ENCODE measurements around the gene BEST1.
"Not testable (repeated sequence)": the region's sequence is repeated elsewhere in the genome, so short reads cannot be mapped to it uniquely, and the experiment has no call there.

Gene BEST1

DNA sequence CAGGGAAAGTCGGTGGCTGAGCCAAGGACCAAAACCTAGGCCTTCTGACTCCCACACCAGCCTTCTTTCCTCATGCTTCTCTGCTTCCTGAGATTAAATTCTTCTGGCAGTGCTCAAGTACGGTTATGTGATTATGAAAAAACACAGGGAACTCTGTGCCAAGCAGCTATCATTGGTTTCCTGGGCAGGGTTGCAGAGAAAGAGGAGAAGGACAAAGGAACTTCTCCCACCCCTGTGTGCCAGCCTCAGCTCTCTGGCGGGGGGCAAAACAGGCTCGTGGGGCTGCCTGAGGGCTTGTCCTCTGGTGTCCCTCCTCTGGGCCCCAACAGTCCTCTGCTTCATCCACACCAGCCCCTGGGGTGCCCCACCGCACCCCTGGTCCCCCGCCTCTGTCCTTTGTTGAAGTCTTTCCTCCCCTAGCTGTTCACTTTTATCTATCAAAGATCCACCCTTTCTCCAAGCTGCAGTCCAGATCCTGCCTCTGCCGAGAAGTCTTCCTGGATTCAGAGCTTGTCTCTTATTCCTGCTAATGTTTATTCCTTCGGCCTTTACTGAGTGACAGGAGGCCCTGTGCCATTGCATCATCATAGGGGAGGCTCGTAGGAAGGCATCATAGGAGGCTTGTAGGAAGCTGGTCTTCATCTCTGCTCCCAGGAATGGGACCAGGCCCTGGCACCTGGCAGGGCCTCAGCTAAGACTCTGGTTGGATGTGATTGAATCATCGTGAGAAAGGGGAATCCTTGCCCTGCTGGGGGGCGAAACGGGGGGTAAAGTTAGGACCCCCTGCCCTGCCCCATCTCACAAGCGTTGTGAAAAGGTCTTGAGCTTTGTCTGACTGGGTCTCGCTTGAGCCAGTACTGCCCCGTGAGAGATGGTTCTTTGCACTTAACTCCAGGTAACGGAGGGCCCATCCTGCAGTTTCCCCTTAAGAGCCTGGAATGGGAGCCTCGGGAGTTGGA lies 28.8 kb downstream of the BEST1 start:
- peak; percentile 69 for DNase-seq (ENCODE audit: low read depth)

DNA sequence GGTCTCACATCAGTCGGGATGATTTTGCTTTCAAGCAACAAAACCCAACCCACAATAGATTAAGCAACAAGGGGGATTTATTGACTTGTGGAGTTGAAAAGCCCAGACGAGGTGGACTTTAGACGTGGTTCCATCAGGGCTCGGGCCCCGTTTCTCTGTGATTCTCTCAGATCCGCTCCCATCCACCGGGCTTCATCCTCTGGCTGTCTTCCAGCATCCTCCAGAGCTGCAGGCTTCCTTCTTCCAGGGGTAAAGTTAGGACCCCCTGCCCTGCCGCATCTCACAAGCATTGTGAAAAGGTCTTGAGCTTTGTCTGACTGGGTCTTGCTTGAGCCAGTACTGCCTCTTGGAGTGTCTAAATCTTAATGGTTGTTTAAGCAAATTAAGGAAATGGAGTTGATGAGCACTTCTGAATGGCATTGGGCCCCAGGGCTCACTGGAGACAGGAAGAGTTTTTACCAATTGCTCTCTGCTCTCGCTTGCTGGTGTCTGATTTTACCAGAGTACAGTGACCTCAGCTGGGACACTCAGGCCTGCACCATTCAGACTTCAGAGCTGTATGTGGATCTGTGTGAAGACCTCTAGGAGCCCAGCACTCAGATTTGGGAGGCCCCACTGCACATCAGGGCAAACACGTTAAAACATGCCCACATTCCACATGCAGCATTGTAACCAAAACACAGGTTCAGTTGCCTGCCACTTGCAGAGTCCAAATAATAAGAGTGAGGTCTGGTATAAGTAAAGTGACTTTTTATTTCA lies 30.8 kb downstream of the BEST1 start:
- DNase-seq (ENCODE audit: low read depth), result no peak

DNA sequence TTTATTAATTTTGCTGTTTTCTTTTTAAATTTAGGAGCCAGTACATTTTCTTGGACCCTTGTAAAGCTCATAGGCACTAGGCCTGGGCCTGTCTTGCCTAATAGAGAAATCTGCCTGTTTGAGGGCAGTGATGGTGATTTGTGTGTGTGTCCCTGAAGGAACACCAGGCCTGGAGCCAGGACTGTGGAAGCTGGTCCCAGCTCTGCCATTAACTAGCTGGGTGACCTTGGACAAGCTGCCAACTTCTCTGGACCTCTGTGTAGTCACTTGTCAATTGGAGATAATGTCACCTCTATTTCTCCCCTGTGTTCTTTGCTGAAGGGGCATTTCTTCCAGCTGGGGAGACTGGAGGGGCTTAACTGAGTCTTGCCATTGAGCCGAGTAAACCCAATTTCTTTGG lies 33.3 kb downstream of the BEST1 start:
- no peak for DNase-seq (ENCODE audit: low read depth)

DNA sequence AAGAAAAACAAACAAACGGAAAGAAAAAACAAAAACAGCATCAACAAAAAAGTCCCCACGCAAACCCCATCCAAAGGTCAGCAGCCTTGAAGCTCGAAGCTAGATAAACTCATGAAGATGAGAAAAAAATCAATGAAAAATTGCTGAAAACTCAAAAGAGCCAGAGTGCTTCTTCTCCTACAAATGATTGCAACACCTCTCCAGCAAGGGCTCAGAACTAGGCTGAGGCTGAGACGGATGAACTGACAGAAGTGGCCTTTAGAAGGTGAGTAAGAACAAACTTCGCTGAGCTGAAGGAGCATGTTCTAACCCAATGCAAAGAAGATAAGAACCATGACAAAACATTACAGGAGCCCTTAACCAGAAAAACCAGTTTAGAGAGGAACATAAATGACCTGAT lies 35.7 kb downstream of the BEST1 start:
- no peak for DNase-seq (ENCODE audit: low read depth)

DNA sequence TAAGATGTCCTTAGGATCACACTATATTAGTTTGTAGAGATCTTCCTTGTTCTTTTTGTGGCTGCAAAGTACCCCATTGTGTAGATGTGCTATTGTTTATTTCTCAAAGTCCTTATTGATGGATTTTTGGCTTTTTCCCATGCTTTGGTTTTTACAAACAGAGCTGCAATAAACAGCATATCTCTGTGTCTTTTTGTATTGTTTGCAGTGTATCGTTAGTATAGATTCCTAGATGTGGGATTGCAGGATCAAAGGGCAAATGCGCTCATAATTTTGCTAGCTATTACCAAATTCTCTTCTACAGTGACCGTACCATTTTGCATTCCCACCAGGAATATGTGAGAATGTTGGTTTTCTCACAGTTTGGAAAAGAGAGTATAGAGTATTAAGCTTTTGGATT lies 44.8 kb downstream of the BEST1 start:
- no peak for DNase-seq (ENCODE audit: low read depth)

DNA sequence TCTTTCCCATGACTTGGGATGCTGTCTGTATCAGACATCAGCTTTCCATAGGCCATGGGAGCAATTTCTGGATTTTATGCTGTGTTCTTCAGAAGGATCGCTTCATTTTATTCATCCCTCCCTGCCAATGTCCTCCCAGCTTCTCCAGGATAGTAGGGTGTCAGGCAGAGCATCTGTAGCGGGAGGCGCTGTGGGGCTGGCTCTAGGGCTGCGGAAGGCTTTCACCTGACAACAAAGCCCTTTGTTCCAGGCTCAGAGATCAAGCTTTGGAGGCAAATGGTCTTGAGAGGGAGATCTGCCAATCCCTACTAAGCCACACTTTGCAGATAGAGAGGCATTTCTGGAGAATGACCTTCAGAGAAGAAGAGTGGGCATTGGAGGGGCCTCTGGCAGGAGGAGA lies 46.8 kb downstream of the BEST1 start:
- no peak for DNase-seq (ENCODE audit: low read depth)

DNA sequence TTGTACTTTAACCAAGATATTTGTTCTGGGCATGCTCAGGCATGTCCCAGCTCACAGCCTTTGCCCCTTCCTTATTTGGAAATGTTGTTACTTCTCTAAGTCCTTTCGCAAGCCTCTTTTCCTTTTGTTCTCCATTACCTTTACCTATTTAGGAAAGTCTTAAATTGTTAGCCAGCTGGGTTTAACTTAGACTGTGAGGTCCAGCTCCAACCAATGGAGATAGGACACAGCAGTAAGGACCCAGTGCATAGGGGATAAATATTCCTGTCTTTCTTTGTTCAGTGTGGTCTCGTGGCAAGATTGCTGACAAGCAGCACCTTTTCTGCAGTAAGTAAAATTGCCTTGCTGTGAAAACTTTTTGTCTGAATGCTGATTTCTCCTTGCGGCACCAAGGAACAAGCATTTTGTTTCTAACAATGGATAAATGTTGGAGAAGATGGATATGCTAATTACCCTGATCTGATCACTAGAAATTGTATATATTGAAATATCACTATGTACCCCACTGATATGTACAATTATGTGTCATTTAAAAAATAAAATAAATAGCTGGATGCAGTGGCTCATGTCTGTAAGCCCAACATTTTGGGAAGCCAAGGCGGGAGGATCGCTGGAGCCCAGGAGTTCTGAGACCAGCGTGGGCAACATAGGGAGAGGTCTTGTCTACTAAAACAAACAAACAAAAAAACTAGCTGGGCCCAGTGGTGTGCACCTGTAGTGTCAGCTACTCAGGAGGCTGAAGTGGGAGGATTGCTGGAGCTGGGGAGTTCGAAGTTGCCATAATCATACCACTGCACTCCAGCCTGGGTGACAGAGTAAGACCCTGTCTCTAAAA lies 49.2 kb downstream of the BEST1 start:
- peak; percentile 47 for DNase-seq (ENCODE audit: low read depth)

DNA sequence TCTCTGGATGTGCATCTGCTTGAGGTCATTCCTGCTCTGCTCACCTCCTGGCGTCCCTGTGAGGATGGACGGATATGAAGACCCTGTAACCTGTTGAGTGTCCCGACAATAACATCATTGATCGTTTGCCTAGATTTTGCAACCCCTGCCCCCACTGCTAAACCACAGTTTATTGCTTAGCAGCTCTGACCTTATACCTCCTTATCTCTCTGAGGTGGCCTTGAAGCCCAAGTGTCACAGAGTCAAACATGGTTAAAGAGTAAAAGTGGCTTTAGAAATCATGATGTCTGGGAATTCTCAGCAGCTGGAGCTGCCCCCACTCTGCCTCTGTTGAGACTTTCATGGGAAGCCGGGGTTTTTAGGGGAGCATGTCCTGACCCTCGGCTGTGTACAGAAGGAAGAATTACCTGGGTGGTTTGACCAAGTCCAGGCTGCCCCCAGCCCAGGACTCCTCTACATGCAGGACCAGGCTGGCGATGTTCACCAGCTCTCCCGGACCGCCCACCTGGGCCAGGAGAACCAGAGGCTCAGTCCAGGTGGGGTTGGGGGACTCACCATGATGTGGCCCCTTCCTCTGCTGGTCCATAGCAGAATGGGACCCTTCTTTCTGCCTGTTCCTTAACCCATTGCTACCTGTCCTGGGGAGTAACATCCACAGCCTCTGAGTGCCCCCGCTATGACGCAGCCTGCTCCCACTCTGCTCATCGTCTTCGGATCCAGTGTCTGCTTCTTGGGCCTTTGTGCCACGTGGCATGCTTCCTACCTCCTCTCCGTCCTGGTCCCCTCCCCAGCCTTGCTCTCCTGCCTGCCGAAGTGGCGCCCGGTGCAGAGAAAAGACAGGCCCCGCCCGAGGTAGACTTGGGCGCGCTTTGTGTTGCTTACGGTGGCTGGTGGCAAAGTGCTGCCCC lies 50.6 kb downstream of the BEST1 start:
- DNase-seq (ENCODE audit: low read depth), result no peak

DNA sequence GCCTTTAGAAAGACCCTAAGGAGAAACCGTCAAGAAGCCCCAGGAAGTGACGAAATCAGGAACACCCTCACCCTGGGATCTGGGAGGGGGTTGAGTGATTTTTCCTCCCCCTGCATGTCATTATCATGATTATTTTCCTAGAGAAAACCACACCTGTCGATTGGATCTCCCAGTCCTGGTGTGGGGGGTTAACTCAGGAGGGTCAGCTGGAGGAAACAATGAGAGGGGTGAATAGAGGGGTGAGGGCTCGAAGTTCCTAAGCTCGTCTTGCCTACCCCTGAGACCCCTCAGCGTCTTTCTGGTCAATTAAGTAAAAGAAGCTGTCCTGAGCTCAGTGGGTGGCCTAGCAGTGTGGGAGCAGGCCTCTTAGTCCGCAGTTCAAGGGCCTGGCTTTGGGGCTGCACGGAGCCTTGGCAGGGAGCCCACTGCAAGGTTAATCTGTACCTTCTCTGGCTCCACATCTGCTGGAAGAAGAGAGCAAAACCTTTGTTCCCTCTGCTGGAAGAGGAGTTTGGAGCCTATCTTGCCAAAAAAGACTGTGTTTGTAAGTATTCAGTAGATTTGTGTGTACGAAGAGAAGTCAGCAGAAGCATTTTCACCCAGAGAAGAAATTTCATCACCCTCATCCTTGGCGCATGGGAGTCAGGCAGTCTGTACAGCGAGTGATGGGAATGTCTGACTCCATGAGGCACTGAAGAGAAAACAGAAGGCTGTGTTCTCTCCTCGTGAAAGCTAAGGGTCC lies 51.5 kb downstream of the BEST1 start:
- DNase-seq (ENCODE audit: low read depth), result peak; percentile 63

DNA sequence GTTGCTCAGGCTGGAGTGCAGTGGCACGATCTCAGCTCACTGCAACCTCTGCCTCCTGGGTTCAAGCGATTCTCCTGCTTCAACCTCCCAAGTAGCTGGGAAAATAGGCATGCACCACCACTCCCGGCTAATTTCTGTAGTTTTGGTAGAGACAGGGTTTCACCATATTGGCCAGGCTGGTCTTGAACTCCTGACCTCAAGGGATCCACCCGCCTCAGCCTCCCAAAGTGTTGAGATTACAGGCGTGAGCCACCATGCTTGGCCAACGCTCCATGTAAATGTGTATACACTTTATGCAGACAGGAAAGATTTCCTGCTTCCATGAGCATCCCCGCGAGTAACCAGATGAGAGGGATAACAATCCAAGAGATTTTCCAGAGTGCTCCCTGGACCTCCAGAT lies 52.1 kb downstream of the BEST1 start:
- not testable (repeated sequence) for DNase-seq (ENCODE audit: low read depth)

DNA sequence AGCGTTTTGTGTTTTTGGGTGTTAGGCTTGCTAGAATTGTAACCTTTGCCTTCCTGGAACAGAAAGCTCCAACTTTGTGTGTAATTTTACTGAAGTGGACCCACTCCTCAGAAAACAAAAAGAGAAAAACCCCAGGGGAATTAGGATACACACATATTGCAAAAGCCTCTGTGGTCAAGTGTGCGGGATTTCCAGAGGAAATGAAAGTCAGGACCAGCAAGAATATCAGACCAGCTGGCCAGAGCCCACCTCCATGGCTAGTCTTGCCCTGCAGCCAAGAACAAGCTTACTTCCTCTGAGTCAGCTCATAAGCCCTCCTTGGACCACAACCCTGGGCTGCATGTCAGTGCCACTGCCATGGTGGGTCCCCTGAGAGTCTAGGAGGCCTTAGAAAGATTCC lies 54.3 kb downstream of the BEST1 start:
- DNase-seq (ENCODE audit: low read depth), result peak; percentile 95

DNA sequence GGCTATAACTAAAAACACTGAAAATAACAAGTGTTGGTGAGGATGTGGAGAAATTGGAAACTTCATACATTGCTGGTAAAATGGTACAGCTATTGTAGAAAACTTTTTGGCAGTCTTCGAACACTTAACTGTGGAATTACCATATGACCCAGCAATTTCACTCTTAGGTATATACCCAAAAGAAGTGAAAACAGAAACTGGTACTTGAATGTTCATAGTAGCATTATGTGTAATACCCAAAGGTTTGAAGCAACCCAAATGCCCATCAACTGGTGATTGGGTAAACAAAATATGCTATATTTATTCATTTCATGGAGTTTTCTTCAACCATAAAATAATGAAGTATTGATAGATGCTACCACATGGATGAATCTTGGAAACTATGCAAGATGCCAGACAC lies 58.0 kb downstream of the BEST1 start:
- no peak for DNase-seq (ENCODE audit: low read depth)

DNA sequence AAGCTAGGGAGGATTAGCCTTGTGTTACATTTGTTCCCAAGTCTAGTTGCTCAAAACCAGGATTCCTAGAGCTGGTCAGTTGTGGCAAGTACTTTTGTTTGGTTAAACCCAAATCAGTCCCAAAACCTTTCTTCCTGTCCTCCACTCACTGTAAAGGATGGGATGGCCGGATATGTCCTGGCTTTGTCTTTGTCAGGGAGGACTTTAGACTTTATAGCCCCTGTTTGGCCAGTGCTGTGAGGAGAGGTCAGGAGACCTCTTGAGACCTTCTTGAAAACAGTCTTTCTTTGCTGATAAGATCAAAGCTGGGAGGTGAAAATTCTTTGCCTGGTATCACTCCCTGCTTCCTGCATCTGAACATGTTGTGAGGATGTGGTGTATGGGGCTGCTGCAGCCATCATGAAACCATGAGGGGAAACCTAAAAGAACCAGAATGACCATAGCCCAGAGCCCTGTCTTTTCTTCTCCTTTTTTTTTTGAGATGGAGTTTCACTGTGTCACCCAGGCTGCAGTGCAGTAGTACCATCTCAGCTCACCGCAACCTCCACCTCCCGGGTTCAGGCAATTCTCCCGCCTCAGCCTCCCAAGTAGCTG lies 60.9 kb downstream of the BEST1 start:
- no peak for DNase-seq (ENCODE audit: low read depth)

DNA sequence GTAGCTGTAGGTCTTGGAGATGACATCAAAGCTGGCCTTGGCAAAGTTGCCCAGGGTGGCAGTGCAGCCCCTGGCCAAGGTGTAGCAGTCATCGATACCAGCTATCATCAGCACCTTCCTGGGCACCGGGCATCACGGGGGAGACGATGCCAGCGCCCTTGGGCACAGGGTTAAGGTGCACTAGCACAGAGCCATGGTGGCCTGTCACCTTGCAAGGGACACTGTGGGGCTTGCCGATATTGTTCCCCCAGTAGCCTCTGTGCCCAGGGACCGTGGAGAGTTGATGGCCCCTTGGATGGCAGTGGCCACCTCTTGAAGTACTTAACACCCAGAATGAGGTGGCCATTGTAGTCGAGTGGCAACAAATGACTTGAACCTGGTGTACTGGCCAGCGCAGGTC lies 61.7 kb downstream of the BEST1 start:
- DNase-seq (ENCODE audit: low read depth), result no peak

DNA sequence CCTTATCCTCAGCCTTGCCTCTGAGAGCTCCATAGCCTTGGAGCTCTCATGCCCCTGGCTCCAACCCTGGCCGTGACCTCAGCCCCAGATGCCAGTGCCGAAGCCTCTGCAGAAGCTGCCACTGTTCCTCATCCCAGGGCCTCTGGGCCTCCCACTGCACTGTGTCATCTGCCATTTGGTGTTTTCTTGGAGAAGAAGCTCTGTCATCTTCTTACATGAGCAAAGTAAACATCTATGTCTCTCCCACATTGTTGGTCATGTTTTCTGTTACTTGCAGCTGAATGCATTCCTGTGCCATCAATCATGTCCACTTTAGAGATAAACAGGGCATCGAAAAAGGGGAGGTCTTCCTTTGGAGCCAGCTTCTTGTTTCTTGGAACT lies 62.3 kb downstream of the BEST1 start:
- DNase-seq (ENCODE audit: low read depth), result peak; percentile 74

DNA sequence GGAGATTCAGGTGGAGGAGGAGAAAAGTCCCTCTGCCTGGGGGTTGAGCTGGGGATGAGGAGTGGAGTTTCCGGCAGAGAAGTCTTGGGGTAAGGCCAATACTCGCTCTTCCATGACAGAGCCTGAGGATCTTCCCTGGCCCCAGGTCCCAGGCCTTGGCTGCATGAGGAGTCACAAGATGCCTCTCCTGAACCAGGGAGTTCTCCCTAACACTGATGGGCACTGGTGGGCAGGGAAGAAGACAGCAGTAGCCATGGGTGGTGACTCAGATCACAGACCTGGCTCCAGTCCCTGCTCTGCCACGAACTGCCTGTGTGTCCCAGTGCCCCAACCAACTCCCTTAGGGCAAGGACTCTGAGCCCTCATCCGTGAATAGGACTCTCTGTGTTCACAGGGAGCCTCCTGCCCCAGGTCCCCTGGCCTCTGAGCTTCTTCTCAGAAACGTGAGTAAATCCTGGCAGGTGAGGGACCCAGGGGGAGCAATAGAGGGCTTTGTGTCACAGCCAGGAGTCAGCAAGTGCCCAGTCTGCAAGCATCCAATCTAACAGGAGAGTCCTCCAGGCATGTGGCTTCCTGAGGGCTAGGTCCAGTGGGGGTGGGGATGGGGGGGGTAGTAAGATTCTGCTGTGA lies 62.8 kb downstream of the BEST1 start:
- DNase-seq (ENCODE audit: low read depth), result no peak

All from iris pigment epithelial cell (primary cell).